Eye (tissue), 1 donor: Measurements from ENCODE around the gene MFSD12.
A peak's percentile ranks its signal among the peaks of the same experiment; 100 is the strongest.
"Not testable (repeated sequence)": the region's sequence is repeated elsewhere in the genome, so short reads cannot be mapped to it uniquely, and the experiment has no call there.

ENCODE experiments used
- DNase-seq: peaks from one replicate; pipeline ENCODE4 v3.0.0-alpha.2; 2015

MFSD12 gene

DNA sequence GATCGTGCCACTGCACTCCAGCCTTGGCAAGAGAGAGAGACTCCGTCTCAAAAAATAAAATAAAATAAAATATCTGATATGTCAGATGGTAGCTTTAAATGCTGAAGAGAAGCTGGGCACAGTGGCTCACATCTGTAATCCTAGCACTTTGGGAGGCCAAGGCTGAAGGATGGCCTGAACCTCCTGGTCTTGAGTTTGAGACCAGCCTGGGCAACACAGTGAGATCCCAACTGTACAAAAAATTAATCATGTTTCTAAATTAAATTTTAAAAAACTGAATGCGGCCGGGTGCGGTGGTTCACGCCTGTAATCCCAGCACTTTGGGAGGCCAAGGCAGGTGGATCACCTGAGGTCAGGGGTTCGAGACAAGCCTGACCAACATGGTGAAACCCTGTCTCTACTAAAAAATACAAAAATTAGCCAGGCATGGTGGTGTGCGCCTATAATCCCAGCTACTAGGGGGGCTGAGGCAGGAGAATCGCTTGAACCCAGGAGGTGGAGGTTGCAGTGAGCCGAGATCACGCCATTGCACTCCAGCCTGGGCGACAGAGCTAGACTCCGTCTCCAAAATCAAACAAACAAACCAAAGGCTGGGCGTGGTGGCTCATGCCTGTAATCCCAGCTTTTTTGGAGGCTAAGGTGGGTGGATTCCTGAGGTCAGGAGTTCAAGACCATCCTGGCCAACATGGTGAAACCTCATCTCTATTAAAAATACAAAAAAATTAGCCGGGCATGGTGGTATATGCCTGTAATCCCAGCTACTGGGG lies 26.8 kb upstream of the MFSD12 start:
- DNase-seq, result not testable (repeated sequence)

DNA sequence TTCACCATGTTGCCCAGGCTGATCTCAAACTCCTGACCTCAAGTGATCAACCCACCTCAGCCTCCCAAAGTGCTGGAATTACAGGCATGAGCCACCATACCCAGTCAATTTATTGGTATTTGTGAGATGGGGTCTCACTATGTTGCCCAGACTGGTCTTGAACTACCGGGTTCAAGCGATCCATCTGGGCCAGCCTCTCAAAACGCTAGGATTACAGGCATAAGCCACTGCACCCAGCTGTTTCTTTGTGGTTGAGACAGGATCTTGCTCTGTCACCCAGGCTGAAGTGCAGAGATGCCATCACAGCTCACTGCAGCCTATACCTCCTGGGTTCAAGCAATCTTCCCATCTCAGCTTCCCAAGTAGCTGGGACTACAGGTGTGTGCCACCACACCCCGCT lies 24.4 kb upstream of the MFSD12 start:
- DNase-seq, result not testable (repeated sequence)

DNA sequence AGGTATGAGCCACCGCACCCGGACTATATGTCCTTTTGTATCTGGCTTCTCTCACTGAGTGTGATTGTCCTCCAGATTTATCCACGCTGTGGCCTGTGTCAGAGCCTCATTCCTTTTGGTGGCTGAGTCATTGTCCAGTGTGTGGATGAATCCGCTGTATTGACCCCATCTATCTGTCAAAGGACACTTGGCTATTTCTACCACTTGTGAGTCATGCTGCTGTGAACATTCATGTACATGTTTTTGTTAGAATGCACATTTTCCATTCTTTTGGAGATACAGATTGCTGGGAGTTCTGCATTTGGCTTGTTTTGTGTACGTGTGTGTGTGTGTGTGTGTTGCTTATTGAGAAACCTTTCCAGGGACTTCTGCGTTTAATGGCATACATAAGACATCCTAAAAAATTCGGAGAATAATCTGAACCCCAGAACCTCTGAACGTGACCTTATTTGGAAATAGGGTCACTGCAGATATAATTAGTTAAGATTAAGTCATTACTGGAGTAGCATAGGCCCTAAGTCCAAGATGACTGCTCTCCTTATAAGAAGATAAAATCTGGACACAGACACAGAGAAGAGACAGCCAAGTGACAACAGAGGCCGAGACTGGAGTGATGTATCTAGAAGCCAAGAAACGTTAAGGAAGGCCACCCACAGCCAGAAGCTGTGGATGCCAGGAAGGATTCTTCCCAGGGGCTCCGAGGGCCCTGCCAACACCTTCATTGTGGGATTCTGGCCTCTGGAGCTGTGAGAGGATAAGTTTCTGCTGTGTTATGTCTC lies 23.0 kb upstream of the MFSD12 start:
- DNase-seq, result peak; percentile 28

DNA sequence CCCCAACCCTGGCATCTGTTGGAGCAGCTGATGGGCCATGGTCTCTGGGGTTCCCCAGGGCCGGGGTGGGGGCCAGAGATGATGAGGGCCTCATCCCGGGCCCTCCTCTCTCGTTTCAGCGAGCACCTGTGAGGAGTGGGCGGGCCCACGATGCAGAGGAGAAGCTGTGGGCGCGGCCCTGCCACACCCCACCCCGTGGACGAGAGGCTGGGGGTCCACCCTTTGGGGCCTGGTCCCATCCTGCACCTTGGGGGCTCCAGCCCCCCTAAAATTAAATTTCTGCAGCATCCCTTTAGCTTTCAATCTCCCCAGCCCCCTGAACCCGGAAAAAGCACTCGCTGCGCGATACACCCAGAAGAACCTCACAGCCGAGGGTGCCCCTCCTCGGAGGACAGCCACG lies 21.0 kb upstream of the MFSD12 start:
- DNase-seq, result no peak

DNA sequence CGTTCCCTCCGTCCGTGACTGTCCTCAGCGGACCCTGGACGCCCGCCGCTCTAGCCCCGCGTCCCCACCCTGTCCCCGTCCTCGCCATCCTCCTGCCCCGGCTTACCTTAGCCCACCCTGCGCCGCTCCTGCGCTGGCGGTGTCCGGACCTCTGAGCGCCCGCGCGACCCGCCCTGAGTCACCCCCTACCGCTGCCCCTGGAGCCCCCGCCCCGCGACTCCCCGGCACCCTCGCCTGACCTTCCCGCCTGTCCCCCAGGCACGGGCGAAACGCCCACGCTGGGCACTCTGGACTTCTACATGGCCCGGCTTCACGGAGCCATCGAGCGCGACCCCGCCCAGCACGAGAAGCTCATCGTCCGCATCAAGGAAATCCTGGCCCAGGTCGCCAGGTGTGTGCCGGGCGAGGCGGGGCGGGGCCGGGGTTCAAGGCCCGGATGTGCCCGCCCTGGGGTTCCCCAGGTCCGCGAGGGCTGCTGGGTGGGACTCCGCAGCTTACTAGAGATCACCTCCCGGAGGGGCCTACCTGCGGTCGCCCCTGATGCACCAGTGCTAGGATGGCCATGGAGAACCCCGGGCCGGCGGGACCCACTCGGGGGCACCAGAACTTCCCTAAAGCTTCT lies 20.4 kb upstream of the MFSD12 start:
- no peak for DNase-seq

DNA sequence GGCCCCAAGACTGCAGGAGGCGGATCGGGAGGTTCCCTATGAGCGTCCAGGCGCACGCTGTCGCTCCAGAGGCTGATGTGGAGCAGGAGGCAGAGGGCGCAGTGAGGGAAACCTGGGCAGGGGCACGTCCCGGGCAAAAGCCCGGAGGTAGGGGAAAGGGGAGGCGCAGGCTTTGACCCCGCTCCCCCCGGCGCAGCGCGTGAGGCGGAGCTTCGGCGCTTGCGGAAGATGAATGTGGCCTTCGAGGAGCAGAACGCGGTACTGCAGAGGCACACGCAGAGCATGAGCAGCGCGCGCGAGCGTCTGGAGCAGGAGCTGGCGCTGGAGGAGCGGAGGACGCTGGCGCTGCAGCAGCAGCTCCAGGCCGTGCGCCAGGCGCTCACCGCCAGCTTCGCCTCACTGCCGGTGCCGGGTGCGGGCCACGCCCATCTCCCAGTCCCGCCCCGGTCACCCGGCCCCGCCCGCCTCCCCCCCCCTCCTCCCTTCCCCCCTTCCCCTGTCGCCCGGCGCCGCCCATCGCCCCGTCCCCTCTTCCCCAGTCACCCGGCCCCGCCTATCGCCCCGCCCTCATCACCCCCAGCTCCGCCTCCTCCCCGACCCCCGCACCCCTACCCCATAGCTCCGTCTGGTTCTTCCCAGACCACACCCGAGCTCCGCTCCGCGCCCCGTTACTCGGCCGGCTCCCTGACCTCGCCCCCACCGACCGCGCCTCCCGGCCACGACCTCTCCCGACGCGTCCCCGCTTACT lies 19.5 kb upstream of the MFSD12 start:
- DNase-seq, result peak; percentile 77

DNA sequence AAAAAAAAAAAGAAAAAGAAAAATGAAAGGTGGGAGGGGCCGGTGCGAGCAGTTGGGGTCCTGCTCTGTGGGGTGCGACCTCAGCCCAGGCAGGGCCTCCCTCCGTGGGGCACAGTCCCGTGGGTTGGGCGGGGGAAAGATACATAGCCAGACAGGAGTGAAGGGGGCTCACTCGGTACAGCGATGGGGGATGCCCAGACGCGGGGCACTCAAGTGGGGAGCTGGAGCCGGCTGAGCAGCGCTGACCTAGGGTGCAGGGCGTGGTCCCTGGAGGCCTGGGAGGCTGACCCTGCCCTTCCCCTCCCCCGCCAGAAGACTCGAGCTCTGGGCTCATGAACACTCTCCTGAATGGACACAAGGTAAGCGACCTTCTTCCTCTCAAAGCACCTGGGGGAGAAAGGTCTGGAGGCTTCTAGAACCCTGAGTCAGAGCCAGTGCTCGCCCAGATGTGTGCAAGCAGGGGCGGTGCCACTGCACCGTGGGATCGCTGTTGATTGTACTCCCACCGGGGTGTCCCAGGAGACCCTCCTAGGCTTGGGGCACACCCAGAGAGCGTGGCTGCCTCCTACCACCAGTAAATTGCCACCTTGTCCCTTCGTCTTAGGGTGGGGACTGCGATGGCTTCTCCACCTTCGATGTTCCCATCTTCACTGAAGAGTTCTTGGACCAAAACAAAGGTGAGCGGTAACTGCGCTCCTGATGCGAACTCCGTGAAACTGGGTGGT lies 18.7 kb upstream of the MFSD12 start:
- no peak for DNase-seq

DNA sequence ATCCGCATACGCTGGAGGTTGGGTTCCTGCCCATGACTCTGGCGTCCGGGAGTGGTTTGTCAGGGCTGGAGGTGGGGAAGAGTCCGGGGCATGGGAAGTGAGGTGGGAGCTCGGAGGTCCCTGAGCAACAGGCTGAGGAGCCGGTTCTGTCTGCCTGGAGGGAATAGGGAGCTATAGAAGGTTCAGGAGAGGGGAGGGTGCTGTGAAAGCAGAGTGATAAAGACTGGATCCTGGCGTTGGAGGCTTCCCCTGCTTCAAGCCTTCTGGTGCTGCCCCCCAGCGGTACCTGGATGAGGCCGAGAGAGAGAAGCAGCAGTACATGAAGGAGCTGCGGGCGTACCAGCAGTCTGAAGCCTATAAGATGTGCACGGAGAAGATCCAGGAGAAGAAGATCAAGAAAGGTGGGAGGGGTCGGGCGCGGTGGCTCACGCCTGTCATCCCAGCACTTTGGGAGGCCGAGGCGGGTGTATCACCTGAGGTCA lies 17.9 kb upstream of the MFSD12 start:
- no peak for DNase-seq

DNA sequence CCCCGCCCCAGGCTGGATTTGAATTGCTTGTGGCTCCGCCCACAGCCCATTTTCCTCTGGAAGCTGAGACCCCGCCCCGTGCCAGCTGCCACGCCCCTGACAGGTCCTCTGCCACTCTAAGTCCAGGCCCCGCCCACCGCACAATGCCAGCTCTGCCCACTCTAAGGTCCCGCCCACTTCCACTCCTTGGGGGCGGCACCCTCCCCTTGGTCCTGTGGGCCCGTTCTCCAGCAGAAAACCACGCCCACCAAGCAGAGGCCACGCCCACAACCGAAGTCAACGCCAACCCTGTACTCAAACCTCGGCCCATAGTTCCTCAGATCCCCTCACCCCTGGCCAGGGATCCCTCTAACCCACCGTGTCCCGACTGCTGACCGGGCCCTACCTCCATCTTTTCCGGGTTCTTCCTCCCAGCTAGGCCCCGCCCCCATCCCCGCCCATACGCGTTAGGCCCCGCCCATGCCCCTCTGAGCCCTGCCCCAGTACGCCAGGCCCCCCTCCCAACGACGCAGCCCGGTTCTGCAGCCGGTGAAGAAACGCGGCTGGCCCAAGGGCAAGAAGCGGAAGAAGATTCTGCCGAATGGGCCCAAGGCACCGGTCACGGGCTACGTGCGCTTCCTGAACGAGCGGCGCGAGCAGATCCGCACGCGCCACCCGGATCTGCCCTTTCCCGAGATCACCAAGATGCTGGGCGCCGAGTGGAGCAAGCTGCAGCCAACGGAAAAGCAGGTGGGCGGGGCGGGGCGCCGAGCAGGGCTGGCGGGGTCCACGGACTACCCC lies 16.7 kb upstream of the MFSD12 start:
- peak; percentile 90 for DNase-seq

DNA sequence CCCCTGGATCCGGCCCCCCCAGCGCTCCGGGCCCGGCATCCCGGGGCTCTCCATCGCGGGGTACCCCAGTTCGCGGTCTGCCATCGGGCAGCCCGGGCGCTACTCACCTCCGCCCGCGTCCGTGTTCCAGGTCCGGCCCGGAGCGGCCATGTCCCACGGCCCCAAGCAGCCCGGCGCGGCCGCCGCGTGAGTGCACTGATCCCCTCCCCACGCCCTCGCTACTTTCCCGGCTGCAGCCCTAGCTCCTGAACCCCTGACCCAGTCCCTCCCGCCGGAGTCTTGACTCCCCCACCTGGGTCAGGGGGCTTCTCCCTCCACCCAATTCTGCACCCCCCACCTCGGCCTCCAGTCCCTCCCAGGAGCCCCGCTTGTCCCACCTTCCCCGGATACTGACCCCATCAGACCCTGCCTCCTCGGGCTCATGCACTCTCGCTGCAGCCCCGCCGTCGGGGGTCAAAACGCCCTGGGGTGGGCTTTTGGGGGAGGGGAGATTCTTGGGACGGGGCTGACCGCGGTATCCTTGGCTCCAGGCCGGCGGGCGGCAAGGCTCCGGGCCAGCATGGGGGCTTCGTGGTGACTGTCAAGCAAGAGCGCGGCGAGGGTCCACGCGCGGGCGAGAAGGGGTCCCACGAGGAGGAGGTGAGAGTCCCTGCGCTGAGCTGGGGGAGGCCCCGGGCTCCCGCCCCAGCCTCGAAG lies 15.9 kb upstream of the MFSD12 start:
- no peak for DNase-seq

DNA sequence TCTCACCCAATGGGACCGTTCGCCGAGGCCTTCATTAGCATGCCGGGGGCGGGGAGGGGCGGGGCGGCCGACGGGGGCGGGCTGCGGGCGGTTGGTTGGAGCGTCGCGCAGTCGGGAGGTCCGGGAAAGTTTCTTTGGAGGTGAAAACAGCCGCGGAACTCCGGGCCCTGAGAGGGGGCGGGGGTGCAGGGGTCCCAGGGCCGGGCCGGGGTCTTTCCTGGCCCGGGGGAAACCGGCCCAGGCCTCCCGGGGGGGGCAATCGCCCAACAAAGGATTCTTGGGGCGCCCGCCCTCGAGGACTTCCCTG lies 15.4 kb upstream of the MFSD12 start, which contains the start of gene HMG20B:
Gene HMG20B, plus strand, starts transcription at position 90 of the 307 bp plus-strand sequence. CDS start 366 bp downstream, outside the sequence.
- DNase-seq, result no peak

DNA sequence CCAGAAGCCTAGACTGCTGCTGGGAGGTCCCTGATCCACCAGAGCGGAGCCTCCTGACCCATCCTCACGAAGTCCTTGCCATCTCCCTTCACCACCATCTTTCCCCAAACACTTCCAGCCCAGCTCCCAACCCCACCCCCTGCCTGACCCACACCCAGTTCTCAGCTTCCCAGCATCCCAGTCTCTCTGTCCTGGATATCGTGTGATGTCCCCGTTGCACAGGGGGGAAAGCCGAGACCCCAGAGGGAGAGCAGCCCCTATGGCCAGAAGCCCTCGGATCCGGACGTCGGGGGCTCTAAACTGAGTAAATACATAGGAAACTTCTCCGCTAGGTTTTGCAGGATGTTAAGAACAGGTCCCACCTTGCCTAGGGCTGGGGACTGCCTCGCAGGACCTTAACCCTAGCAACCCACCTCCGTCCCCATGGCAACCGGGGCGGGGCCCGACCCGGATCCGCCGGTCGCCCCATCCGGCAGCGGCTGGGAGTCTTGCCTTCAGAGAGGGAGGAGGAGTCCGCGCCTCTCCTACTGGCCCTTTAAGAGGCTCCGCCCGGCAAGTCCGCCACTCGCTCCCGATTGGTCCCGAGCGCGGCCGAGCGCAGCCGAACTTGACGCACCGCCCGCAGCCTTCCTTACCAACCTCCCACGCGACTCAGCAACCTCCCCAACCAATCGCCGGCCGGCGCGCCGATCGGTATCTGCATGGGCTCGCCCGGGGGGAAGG lies 14.9 kb upstream of the MFSD12 start:
- DNase-seq, result peak; percentile 99

DNA sequence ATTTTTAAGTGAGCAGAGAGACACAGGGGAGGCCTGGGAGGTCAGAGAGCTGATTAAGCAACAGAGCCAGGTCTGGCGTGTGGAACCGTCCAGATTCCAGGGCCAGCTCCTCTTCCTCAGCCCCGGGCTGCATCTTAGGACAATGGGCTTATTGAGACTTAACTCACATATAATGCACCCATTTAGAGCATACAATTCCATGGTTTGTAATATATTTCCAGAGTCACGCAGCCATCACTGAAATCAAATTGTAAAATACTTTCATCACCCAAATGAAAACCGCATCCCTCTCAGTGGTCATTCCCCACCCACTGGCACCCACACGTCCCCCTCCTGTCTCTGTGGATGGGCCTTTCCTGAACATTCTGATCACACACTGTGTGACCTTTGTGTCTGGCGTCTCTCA lies 13.2 kb upstream of the MFSD12 start:
- no peak for DNase-seq

DNA sequence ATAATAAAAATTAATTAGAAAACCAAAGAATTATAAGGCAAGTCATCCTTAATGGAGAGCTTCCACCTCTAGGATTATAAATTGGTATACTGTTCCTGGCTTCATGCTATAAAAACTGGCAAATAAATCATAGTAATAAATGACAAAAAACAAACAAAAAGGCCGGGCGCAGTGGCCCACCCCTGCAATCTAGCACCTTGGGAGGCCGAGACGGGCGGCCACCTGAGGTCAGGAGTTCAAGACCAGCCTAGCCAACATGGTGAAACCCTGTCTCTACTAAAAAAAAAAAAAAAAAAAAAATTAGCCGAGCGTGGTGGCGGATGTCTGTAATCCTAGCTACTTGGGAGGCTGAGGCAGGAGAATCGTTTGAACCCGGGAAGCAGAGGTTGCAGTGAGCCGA lies 12.7 kb upstream of the MFSD12 start:
- not testable (repeated sequence) for DNase-seq

DNA sequence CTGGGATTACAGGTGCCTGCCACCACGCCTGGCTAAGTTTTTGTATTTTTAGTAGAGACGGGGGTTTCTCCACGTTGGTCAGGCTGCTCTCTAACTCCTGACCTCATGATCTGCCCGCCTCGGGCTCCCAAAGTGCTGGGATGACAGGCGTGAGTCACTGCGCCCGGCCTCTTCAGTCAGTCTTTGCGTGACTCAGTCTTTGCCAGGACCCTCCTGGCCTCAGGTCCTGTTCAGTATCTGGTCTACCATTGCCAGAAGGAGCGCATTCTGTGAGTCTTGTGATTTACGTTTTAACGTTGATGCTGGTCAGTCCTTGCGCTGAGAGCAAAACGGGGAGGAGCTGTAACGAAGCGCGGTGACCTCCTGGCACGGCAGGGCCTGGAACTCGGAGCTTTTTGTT lies 7.8 kb upstream of the MFSD12 start:
- no peak for DNase-seq

DNA sequence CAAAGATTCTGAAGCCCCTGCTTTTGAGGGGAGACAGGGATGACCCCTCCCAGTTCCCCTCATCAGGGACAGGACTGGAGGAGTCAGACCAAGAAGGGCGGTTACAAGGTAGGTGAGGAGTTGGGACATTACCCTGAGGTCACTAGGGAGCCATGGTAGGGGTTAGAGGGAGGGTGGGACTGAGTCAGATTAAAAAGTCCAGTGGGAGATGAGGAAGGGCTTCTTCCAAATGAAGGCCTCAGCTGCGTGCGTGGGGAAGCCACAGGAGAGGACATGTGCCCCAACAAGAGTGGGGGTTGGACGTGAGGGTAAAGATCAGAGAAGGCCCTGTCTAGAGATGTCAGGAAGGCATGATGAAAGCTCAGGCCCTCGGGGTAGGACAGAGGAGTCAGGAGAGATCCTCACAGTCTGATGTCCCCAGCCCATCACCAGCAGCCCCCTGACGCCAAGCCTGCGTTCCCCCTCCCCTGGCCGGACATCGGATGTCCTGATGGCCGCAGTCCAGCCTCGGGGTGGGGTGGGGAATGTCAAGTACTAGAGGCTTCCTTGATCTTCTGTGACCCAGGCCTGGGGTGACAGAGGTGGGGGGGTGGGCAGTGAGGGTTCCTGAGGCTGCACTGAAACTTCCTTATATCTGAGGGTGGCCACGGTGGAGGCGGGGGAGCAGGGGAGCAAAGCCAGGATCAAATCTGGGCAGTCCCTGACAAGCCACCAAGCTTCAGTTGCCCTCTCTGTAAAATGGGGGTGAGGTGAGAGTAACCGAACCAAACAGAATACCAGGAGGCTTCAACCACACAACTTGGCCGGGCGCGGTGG lies 6.5 kb upstream of the MFSD12 start:
- no peak for DNase-seq

DNA sequence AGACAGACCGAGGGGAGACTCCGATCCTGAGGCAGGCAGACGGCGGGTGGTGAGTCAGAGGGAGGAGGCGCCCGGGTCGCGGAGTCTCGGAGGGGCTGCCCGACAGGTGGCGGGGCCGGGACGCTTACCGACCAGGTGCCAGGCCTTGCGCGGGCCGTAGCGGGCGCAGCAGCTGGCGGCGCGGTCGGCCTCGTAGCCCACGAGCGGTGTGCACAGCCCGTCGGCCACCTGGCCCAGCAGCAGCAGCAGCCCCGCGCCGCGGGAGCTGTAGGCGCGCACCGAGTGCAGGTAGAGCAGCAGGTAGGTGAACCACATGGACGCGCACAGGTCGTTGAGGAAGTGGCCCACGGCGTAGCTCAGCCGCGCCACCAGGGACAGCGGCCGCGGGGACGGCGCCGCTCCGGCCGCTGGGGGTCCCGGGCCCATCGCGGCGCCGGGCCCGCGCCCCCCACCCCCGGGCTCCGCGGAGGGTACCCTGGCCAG lies 367 bp downstream of the MFSD12 start:
- DNase-seq, result no peak

DNA sequence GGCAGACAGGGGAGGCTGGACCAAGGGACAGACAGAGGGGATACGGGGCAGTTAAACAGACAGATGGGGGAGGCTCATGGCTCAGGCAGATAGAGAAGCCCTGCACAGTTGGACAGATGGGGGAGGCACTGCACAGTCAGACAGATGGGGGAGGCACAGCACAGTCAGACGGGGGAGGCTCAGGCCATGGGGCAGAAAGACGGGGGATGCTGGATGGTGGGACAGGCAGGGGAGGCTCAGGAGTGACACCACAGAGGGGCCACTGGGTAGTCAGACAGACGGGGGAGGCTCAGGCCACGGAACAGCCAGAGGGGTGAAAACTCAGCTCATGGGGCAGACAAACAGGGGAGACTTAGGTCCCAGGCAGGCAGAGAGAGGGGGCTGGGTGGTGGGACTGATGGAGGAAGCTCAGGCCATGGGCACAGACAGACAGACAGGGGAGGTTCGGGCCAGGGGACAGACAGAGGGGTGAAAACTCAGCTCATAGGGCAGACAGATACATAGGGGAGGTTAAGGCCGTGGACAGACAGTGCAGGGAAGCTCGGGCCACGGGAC lies 886 bp downstream of the MFSD12 start:
- no peak for DNase-seq
